Measurements from ENCODE around the gene MAPKAPK2.

MAPKAPK2 gene

GRCh38 chr1:206674236-206674635, 10.5 kb upstream of the MAPKAPK2 start:
- Histone ChIP-seq H4K5ac (ENCODE audit: low read length) (no peak overlapping the region), H3K79me1 (ENCODE audit: low read length) (no peaks in the 10 kb centered on the region), H2AK5ac (ENCODE audit: low read length) (no peak overlapping the region), H2BK120ac (ENCODE audit: low read depth, low read length) (no peak overlapping the region), H2BK5ac (ENCODE audit: low read length) (no peak overlapping the region), H3K27ac (ENCODE audit: low read depth, low read length) (no peak overlapping the region), H3K9ac (ENCODE audit: low read length) (no peak overlapping the region), H3K4ac (ENCODE audit: low read depth, low read length) (no peak overlapping the region), H3K23ac (ENCODE audit: low read length) (no peak overlapping the region), H2BK15ac (replicated peaks; ENCODE audit: low read depth) (no peak overlapping the region), H3K27me3 (ENCODE audit: insufficient read depth, low read length, poor library complexity) (no peaks in the 10 kb centered on the region), H3K56ac (ENCODE audit: low read length) (no peak overlapping the region), H3K18ac (ENCODE audit: low read length) (no peak overlapping the region), H3K4me1 (ENCODE audit: control insufficient read depth, low read depth, low read length) (peaks cover 4% of the 10 kb centered on the region), H3K79me2 (ENCODE audit: control insufficient read depth, insufficient read depth, low read length) (no peaks in the 10 kb centered on the region), H3K36me3 (ENCODE audit: control insufficient read depth, insufficient read depth, low read length) (no peaks in the 10 kb centered on the region), H4K8ac (ENCODE audit: low read depth, low read length) (no peak overlapping the region), H3K4me3 (ENCODE audit: low read length) (no peak overlapping the region), H3K4me2 (ENCODE audit: low read length) (no peak overlapping the region)
- DNase-seq, result no peak
- no CpG with 5 or more reads among the region's 3 CpGs for WGBS (ENCODE audit: extremely low coverage, insufficient coverage, low lambda C conversion rate)

- DNase-seq, result no peak
These were observed 9.9 kb upstream of the MAPKAPK2 start for GRCh38 chr1:206674745-206675175.

GRCh38 chr1:206676499-206676898, 8.2 kb upstream of the MAPKAPK2 start:
- DNase-seq, result no peak
- Histone ChIP-seq H4K8ac (ENCODE audit: low read depth, low read length) (no peak overlapping the region), H3K9ac (ENCODE audit: low read length) (no peak overlapping the region), H3K4ac (ENCODE audit: low read depth, low read length) (no peak overlapping the region), H3K4me3 (ENCODE audit: low read length) (no peak overlapping the region), H3K27me3 (ENCODE audit: insufficient read depth, low read length, poor library complexity) (no peaks in the 10 kb centered on the region), H3K79me1 (ENCODE audit: low read length) (no peaks in the 10 kb centered on the region), H3K23ac (ENCODE audit: low read length) (no peak overlapping the region), H3K56ac (ENCODE audit: low read length) (no peak overlapping the region), H3K4me1 (ENCODE audit: control insufficient read depth, low read depth, low read length) (peaks cover 4% of the 10 kb centered on the region), H2BK5ac (ENCODE audit: low read length) (no peak overlapping the region), H3K4me2 (ENCODE audit: low read length) (no peak overlapping the region), H4K5ac (ENCODE audit: low read length) (no peak overlapping the region), H3K79me2 (ENCODE audit: control insufficient read depth, insufficient read depth, low read length) (no peaks in the 10 kb centered on the region), H3K36me3 (ENCODE audit: control insufficient read depth, insufficient read depth, low read length) (no peaks in the 10 kb centered on the region), H3K27ac (ENCODE audit: low read depth, low read length) (no peak overlapping the region), H2BK120ac (ENCODE audit: low read depth, low read length) (no peak overlapping the region), H2BK15ac (replicated peaks; ENCODE audit: low read depth) (no peak overlapping the region), H2AK5ac (ENCODE audit: low read length) (no peak overlapping the region), H3K18ac (ENCODE audit: low read length) (no peak overlapping the region)
- WGBS (ENCODE audit: extremely low coverage, insufficient coverage, low lambda C conversion rate), result no CpG with 5 or more reads among the region's 2 CpGs

More at GRCh38 chr1:206674745-206675175, 9.9 kb upstream of the MAPKAPK2 start:
- H3K27ac ChIP-seq (ENCODE audit: low read depth, low read length), result no peak overlapping the region
- no peak overlapping the region for H2AK5ac ChIP-seq (ENCODE audit: low read length)
- no peaks in the 10 kb centered on the region for H3K27me3 ChIP-seq (ENCODE audit: insufficient read depth, low read length, poor library complexity)
- no peak overlapping the region for H4K8ac ChIP-seq (ENCODE audit: low read depth, low read length)
- no peak overlapping the region for H3K23ac ChIP-seq (ENCODE audit: low read length)
- H2BK120ac ChIP-seq (ENCODE audit: low read depth, low read length), result no peak overlapping the region
- H3K79me2 ChIP-seq (ENCODE audit: control insufficient read depth, insufficient read depth, low read length), result no peaks in the 10 kb centered on the region
- H3K4me1 ChIP-seq (ENCODE audit: control insufficient read depth, low read depth, low read length), result peaks cover 4% of the 10 kb centered on the region
- no peak overlapping the region for H2BK15ac ChIP-seq (replicated peaks; ENCODE audit: low read depth)
- H3K36me3 ChIP-seq (ENCODE audit: control insufficient read depth, insufficient read depth, low read length), result no peaks in the 10 kb centered on the region
- H4K5ac ChIP-seq (ENCODE audit: low read length), result no peak overlapping the region
- H3K4me2 ChIP-seq (ENCODE audit: low read length), result no peak overlapping the region
- no peak overlapping the region for H2BK5ac ChIP-seq (ENCODE audit: low read length)
- H3K79me1 ChIP-seq (ENCODE audit: low read length), result no peaks in the 10 kb centered on the region
- no peak overlapping the region for H3K4ac ChIP-seq (ENCODE audit: low read depth, low read length)
- H3K18ac ChIP-seq (ENCODE audit: low read length), result no peak overlapping the region
- H3K56ac ChIP-seq (ENCODE audit: low read length), result no peak overlapping the region
- H3K9ac ChIP-seq (ENCODE audit: low read length), result no peak overlapping the region
- WGBS (ENCODE audit: extremely low coverage, insufficient coverage, low lambda C conversion rate), result no CpG with 5 or more reads among the region's 1 CpG
- no peak overlapping the region for H3K4me3 ChIP-seq (ENCODE audit: low read length)

GRCh38 chr1:206678490-206678889, 6.2 kb upstream of the MAPKAPK2 start:
- no peak for DNase-seq
- Histone ChIP-seq H3K27ac (ENCODE audit: low read depth, low read length) (no peak overlapping the region), H4K5ac (ENCODE audit: low read length) (no peak overlapping the region)

GRCh38 chr1:206679738-206680211, 4.9 kb upstream of the MAPKAPK2 start:
- no peak overlapping the region for H3K18ac ChIP-seq (ENCODE audit: low read length)
- no peaks in the 10 kb centered on the region for H3K36me3 ChIP-seq (ENCODE audit: control insufficient read depth, insufficient read depth, low read length)
- no peak for DNase-seq
- H3K56ac ChIP-seq (ENCODE audit: low read length), result no peak overlapping the region
- H2BK120ac ChIP-seq (ENCODE audit: low read depth, low read length), result no peak overlapping the region
- no peaks in the 10 kb centered on the region for H3K79me1 ChIP-seq (ENCODE audit: low read length)
- H3K79me2 ChIP-seq (ENCODE audit: control insufficient read depth, insufficient read depth, low read length), result no peaks in the 10 kb centered on the region
- no peak overlapping the region for H4K8ac ChIP-seq (ENCODE audit: low read depth, low read length)
- no peak overlapping the region for H3K23ac ChIP-seq (ENCODE audit: low read length)
- H3K27me3 ChIP-seq (ENCODE audit: insufficient read depth, low read length, poor library complexity), result no peaks in the 10 kb centered on the region
- no CpG with 5 or more reads among the region's 5 CpGs for WGBS (ENCODE audit: extremely low coverage, insufficient coverage, low lambda C conversion rate)
- no peak overlapping the region for H4K5ac ChIP-seq (ENCODE audit: low read length)
- H3K4me2 ChIP-seq (ENCODE audit: low read length), result no peak overlapping the region
- H3K9ac ChIP-seq (ENCODE audit: low read length), result no peak overlapping the region
- no peak overlapping the region for H2AK5ac ChIP-seq (ENCODE audit: low read length)
- H2BK15ac ChIP-seq (replicated peaks; ENCODE audit: low read depth), result no peak overlapping the region
- no peak overlapping the region for H2BK5ac ChIP-seq (ENCODE audit: low read length)
- H3K27ac ChIP-seq (ENCODE audit: low read depth, low read length), result no peak overlapping the region
- no peak overlapping the region for H3K4me3 ChIP-seq (ENCODE audit: low read length)
- H3K4me1 ChIP-seq (ENCODE audit: control insufficient read depth, low read depth, low read length), result peaks cover 2% of the 10 kb centered on the region
- no peak overlapping the region for H3K4ac ChIP-seq (ENCODE audit: low read depth, low read length)

More at GRCh38 chr1:206678490-206678889, 6.2 kb upstream of the MAPKAPK2 start:
- no peak overlapping the region for H3K4me3 ChIP-seq (ENCODE audit: low read length)
- no peak overlapping the region for H3K4me2 ChIP-seq (ENCODE audit: low read length)
- H3K79me1 ChIP-seq (ENCODE audit: low read length), result no peaks in the 10 kb centered on the region
- H3K56ac ChIP-seq (ENCODE audit: low read length), result no peak overlapping the region
- H3K9ac ChIP-seq (ENCODE audit: low read length), result no peak overlapping the region
- no peaks in the 10 kb centered on the region for H3K79me2 ChIP-seq (ENCODE audit: control insufficient read depth, insufficient read depth, low read length)
- no peak overlapping the region for H2BK5ac ChIP-seq (ENCODE audit: low read length)
- H3K4ac ChIP-seq (ENCODE audit: low read depth, low read length), result no peak overlapping the region
- H3K36me3 ChIP-seq (ENCODE audit: control insufficient read depth, insufficient read depth, low read length), result no peaks in the 10 kb centered on the region
- WGBS (ENCODE audit: extremely low coverage, insufficient coverage, low lambda C conversion rate), result no CpG with 5 or more reads among the region's 3 CpGs
- no peak overlapping the region for H2BK120ac ChIP-seq (ENCODE audit: low read depth, low read length)
- H3K23ac ChIP-seq (ENCODE audit: low read length), result no peak overlapping the region
- no peak overlapping the region for H2BK15ac ChIP-seq (replicated peaks; ENCODE audit: low read depth)
- H3K18ac ChIP-seq (ENCODE audit: low read length), result no peak overlapping the region
- H3K27me3 ChIP-seq (ENCODE audit: insufficient read depth, low read length, poor library complexity), result no peaks in the 10 kb centered on the region
- peaks cover under 1% of the 10 kb centered on the region for H3K4me1 ChIP-seq (ENCODE audit: control insufficient read depth, low read depth, low read length)
- no peak overlapping the region for H2AK5ac ChIP-seq (ENCODE audit: low read length)
- H4K8ac ChIP-seq (ENCODE audit: low read depth, low read length), result no peak overlapping the region

- Histone ChIP-seq H3K27me3 (ENCODE audit: insufficient read depth, low read length, poor library complexity) (no peaks in the 10 kb centered on the region), H3K4me2 (ENCODE audit: low read length) (no peak overlapping the region), H3K79me2 (ENCODE audit: control insufficient read depth, insufficient read depth, low read length) (no peaks in the 10 kb centered on the region), H3K27ac (ENCODE audit: low read depth, low read length) (no peak overlapping the region), H3K18ac (ENCODE audit: low read length) (no peak overlapping the region), H3K23ac (ENCODE audit: low read length) (no peak overlapping the region), H2BK120ac (ENCODE audit: low read depth, low read length) (no peak overlapping the region), H4K8ac (ENCODE audit: low read depth, low read length) (no peak overlapping the region), H3K4me3 (ENCODE audit: low read length) (no peak overlapping the region), H4K5ac (ENCODE audit: low read length) (no peak overlapping the region), H3K79me1 (ENCODE audit: low read length) (no peaks in the 10 kb centered on the region), H3K36me3 (ENCODE audit: control insufficient read depth, insufficient read depth, low read length) (no peaks in the 10 kb centered on the region), H2BK15ac (replicated peaks; ENCODE audit: low read depth) (no peak overlapping the region), H2AK5ac (ENCODE audit: low read length) (no peak overlapping the region), H2BK5ac (ENCODE audit: low read length) (no peak overlapping the region), H3K56ac (ENCODE audit: low read length) (no peak overlapping the region), H3K9ac (ENCODE audit: low read length) (no peak overlapping the region), H3K4me1 (ENCODE audit: control insufficient read depth, low read depth, low read length) (peaks cover 2% of the 10 kb centered on the region), H3K4ac (ENCODE audit: low read depth, low read length) (no peak overlapping the region)
- no CpG with 5 or more reads among the region's 4 CpGs for WGBS (ENCODE audit: extremely low coverage, insufficient coverage, low lambda C conversion rate)
- no peak for DNase-seq
These were observed 4.4 kb upstream of the MAPKAPK2 start for GRCh38 chr1:206680279-206680678.

Data from mesendoderm (in vitro differentiated cells).